ENCODE data around the gene POLA1.

Gene POLA1

GRCh38 chrX:24702362-24703184 lies 8.9 kb downstream of the POLA1 start:
- DNase-seq = no peak

DNA sequence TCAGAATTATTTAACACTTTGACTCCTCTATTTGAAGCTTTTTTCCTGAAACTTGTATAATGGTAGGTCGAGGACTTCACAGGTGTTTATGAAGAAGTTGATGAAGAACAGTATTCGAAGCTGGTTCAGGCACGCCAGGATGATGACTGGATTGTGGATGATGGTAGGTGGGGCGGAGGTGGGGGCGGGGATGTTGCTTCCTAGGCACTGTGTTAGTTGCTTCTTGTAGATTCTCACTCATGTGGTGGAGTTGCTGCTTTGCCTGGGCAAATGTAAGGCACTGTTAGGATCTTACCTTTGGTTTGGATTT lies 9.4 kb downstream of the POLA1 start:
- no peak for DNase-seq

DNA sequence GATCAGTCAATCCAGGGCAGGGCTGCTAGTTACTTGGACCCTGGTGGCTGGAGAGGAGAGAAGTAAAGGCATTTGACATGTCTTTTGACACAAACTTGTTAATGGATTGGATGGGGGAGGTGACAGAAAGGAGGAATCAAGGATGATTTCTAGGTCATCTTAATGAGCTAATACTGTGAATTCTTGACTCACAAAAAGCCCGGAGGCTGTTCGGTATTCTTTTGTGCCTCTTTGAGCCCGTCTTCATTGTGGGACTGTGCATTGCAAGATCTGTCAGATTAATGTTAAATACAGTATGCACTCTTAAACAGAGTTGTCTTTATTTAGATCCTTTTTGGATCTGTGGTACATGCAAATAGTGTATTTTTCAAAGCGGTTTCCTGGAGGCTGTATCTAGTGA lies 25.1 kb downstream of the POLA1 start:
- DNase-seq = no peak

GRCh38 chrX:24720036-24720435 lies 26.3 kb downstream of the POLA1 start:
- DNase-seq = no peak

DNA sequence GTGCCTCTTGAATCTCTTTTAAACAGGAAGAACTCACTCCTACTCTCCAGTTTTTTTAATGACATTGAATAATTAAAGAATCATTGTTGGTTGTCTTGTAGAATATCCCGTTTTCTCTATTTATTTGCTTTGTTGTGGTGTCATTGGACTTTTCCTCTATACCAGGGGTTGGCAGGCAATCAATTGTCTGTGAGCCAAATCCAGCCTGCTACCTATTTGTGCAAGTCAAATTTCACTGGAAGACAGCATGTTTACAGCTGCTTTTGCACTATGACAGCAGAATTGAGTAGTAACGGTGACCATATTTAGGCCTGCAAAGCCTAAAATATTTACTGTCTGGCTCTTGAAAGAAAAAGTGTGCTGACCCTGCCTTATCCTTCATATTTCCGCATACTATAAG lies 34.8 kb downstream of the POLA1 start:
- DNase-seq = no peak

DNA sequence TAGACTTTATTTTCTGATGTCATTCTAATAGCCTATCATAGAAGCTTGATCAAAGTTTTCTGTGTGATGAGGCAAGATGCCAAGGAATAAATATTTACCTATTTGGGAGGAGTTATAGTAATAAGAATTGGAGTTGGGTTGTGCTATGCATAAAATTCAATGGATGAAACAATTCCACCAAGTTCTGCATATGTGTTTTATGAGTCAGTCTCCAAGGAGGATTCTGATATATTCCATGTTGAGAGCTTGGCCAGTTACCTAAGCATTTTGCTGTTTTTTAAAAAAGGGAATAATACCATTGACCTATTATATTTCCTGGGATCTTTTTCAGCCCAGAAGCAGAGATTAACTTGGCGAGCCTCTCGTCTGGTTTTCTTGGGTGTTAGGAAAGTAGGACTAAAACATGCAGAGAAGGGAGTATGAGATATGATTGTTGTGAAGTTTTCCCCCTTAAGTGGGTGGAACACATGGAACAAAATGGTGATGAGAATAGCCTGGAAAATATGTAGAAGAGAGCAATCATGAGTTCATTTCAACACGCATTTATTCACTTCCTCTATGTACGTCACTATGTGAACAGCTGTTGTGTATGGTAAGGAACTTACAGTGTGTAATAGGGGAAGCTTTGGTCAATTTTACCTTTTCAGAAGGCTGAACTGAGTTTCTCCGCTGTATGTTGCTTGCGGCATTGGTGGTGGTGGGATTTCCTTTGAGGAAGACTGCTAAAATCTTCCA lies 39.2 kb downstream of the POLA1 start:
- no peak for DNase-seq

DNA sequence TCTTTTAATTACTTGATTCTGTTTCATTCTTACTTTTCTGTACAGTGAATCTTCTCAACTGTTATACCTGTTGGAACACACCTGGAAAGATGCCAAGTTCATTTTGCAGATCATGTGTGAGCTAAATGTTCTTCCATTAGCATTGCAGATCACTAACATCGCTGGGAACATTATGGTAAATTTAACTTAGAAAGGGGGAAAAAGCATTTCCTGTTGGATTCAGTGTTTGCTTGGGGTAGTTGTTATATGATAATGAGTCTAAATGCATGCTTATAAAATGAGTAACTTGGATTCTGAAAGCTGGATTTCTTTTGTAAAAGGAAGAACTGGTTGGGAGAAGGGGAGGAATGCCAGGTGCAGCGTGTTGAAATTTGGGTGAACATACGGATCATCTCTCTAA lies 47.6 kb downstream of the POLA1 start:
- no peak for DNase-seq

GRCh38 chrX:24748196-24748595 lies 54.5 kb downstream of the POLA1 start:
- DNase-seq = no peak

DNA sequence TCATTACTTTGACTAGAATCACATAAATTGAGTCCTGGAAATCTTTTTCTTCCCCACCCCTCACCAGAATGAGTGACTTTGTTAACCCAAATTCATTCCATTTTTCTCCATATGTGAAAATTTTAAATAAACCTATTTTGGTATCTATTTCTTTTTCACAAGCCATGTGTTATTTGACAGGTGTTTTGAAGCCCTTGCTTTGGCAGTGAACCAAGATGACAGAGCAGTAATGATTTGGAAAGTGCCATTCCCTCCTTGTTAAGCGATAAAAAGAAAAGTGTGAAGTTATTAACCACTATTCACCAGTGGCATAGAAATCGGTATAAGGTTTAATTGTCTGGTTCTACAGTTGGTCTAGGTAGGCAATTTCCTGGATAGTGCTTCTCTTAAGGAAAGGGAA lies 66.1 kb downstream of the POLA1 start:
- no peak for DNase-seq

GRCh38 chrX:24760363-24761000 lies 66.8 kb downstream of the POLA1 start:
- DNase-seq = no peak

DNA sequence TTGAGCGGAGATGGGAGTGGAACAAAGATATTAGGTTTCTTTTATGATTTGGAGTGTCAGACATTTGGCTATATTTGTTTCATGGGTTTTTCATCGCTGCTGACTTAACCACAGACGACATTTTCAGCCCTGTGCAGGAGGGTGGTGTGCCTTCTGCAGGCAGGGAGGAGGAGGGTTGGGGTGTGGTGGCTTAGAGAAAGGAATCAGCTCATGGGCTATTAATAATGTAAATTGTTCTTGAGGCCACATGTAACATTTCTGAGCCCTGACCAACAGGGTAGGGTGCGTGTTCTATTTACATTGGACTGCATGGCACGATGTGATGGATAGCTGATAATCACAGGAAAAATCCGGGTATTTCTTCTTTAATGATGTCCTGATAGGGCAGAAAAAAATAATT lies 67.6 kb downstream of the POLA1 start:
- DNase-seq = no peak

GRCh38 chrX:24763989-24764388 lies 70.3 kb downstream of the POLA1 start:
- DNase-seq = no peak

DNA sequence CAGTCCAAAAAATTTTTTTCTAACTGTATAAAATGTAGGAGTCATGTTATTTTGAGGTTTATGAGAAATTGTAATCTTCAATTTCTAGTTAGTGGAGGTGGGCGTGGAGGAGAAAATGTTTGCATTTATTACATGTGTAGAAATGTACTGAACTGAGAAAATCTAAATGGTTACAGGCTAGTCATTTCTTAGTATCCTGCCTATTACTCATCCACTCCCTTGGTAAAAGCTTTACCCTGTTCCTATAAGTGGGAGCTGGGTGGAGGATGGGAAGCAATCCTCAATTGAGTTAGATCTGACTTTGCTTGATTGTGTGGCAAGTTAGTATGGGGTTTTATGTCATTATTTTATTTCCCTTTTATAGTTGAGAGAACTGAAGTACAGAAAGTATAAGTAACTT lies 73.8 kb downstream of the POLA1 start:
- DNase-seq = no peak

GRCh38 chrX:24768556-24768955 lies 74.8 kb downstream of the POLA1 start:
- no peak for DNase-seq

- DNase-seq = no peak
These were observed 80.9 kb downstream of the POLA1 start for GRCh38 chrX:24774650-24775049.

DNA sequence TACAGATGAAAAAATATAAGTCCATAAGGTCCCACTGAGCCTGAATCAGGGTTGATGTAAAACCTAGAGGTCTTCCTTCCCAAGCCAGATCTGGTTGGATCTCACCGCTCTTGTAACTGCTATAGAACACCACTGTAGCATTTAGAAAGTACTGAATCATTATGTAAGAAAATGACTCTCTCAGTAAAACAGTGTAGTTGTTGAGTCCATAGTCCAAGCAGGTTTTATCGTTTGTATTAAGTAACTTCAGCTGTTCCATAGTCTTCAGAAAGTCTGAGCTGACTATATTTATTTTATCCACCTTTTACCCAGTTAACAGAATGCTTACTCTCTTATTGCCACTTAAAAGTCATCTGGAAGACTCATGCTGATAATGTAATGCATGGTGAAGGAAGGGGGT lies 82.2 kb downstream of the POLA1 start:
- no peak for DNase-seq

DNA sequence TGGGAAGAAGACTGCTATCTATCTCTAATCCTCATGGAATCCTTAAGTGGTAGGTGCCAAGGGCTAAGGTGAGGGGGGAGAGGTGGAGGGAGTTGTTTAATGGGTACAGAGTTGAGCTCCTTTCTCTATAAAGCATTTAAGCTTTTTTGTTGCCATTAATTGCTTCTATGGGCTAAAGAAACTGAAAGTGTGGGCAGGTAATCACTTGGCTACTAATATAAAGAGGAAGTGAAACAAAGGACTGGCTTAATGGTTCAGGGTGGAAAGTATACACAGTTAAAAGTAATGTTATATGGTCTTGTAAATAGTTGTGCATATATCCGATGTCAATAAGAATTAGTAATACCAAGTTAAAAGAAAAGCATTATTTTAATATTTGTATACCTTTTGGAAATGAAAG lies 83.9 kb downstream of the POLA1 start:
- DNase-seq = no peak

DNA sequence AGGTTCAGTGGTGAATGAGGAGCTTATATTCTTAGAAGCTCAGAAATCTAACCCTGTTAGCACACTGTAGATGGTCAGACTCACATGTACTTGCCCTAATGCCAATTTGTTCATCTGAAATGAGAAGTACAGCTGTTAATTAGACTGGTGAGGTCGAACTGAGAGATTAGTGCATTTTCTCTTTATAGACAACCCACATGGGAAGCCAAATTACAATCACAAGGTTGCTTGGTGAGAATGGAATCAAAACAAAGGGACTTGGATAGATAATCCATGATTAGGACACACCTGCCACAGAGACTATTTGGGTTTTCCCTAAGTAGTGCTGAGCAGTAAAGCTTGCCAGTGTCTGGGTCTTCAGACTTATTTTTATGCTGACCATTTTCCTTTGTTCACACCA lies 88.3 kb downstream of the POLA1 start:
- DNase-seq = no peak

GRCh38 chrX:24789047-24789446 lies 95.3 kb downstream of the POLA1 start:
- no peak for DNase-seq

- no peak for DNase-seq
These were observed 96.4 kb downstream of the POLA1 start for GRCh38 chrX:24790166-24790565.

DNA sequence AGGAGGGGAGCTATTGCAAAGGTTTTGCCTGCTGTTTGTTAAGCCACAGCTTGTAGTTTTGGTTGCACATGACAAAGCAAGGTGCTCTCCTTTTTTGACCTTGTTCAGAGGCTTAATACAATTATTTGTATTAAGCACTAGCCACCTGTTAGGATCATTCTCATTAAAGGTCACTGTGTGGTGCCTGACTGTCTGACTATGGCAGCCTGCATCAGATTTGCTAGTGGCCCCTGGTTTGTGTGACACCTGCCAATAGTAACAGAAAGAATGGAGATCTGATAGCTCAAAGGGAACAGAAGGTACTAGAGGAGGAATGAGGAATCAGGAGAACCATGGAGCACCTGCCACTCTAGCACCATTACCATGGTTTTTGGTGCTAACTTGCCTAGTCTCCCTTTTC lies 102.5 kb downstream of the POLA1 start:
- DNase-seq = no peak

- no peak for DNase-seq
These were observed 105.4 kb downstream of the POLA1 start for GRCh38 chrX:24799078-24799477.

GRCh38 chrX:24799565-24799964 lies 105.8 kb downstream of the POLA1 start:
- no peak for DNase-seq

DNA sequence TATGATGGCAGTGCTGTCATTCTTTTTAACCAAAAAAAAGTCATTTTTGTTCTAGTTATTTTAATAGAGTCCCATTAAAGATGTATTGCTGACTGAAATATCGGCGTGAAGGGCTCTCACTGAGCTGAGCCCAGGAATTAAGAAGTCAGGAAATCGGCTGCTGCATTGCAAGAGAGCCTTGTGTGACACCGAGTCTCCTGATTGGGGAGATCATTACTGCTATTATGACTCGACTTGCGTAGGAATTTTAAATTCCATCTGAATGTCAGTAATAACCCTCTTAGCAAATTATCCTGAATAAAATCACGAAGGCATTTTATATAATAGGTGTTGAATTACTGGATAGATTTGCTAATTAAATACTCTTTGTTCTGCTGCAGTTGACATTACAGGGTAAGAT lies 111.5 kb downstream of the POLA1 start:
- no peak for DNase-seq
